WTC11 (cell line): ENCODE results near the gene RPTOR.

Experiments
- ATF3 ChIP-seq: sonication (generic); formaldehyde crosslinking; conservative IDR thresholded peaks from 2 replicates; pipeline ENCODE4 v1.8.1; 2022; ENCODE audit warnings: mild to moderate bottlenecking, missing genetic modification reagents
- CTCF ChIP-seq: fragments of 200-600 bp; IDR thresholded peaks from 2 replicates; pipeline ENCODE4 v1.8.0; 2022; ENCODE audit warnings: antibody characterized with exemption
- ESRRA ChIP-seq: sonication (generic); formaldehyde crosslinking; IDR thresholded peaks from 2 replicates; pipeline ENCODE4 v1.8.1; 2022; ENCODE audit warnings: mild to moderate bottlenecking, missing genetic modification reagents, borderline replicate concordance
- FOXK1 ChIP-seq: sonication (generic); formaldehyde crosslinking; IDR thresholded peaks from 2 replicates; pipeline ENCODE4 v1.8.0; 2022; ENCODE audit warnings: mild to moderate bottlenecking, moderate library complexity, missing genetic modification reagents
- MAX ChIP-seq: sonication (generic); formaldehyde crosslinking; IDR thresholded peaks from 2 replicates; pipeline ENCODE4 v1.8.0; 2022; ENCODE audit warnings: mild to moderate bottlenecking, missing genetic modification reagents
- OVOL2 ChIP-seq: fragments of 250-450 bp; sonication (Bioruptor Pico); IDR thresholded peaks from 2 replicates; pipeline ENCODE4 v1.9.0; 2021; ENCODE audit warnings: mild to moderate bottlenecking, borderline replicate concordance
- ZBTB43 ChIP-seq: sonication (generic); formaldehyde crosslinking; IDR thresholded peaks from 2 replicates; pipeline ENCODE4 v1.8.1; 2023; ENCODE audit warnings: mild to moderate bottlenecking, missing genetic modification reagents

GRCh38 chr17:80632046-80632581 is 87.5 kb downstream of the RPTOR start:
- TF ChIP-seq FOXK1 (CRISPR knock-in tag) (no peak), MAX (CRISPR knock-in tag) (no peak), ZBTB43 (CRISPR knock-in tag) (no peak), CTCF (no peak), ATF3 (CRISPR knock-in tag) (no peak), ESRRA (CRISPR knock-in tag) (no peak), OVOL2 (CRISPR knock-in tag) (no peak)
